Measurements from ENCODE around the gene PARD6G.

The PARD6G gene

DNA sequence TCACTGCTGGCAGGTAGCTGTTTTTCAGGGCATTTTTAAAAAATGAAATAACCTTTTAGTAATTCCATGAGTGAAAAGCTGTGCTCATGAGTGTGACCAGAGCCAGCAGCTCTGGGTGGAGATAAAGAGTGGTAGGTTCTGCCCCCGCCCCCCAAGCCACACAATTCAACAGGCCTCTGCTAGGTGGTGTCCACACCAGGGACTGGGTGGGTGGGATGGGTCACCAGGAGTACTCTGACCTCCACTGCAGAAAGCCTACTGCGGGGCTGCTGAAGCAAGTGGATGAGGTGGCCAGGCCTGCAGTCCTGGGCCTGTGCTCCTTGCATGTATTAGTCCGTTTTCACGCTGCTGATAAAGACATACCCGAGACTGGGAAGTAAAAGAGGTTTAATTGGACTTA lies 15.3 kb downstream of the PARD6G start:
- Histone ChIP-seq H3K36me3 (no peaks in the 10 kb centered on the region), H3K4me3 (no peak overlapping the region), H3K9me3 (no peaks in the 10 kb centered on the region), H3K27ac (no peak overlapping the region), H3K4me1 (no peaks in the 10 kb centered on the region), H3K27me3 (no peaks in the 10 kb centered on the region)
- intact Hi-C loops (cut with DNase I; ENCODE audit: low total_unique reads) = no loop called here
- no peak for DNase-seq
- TF ChIP-seq, protein P1, sequence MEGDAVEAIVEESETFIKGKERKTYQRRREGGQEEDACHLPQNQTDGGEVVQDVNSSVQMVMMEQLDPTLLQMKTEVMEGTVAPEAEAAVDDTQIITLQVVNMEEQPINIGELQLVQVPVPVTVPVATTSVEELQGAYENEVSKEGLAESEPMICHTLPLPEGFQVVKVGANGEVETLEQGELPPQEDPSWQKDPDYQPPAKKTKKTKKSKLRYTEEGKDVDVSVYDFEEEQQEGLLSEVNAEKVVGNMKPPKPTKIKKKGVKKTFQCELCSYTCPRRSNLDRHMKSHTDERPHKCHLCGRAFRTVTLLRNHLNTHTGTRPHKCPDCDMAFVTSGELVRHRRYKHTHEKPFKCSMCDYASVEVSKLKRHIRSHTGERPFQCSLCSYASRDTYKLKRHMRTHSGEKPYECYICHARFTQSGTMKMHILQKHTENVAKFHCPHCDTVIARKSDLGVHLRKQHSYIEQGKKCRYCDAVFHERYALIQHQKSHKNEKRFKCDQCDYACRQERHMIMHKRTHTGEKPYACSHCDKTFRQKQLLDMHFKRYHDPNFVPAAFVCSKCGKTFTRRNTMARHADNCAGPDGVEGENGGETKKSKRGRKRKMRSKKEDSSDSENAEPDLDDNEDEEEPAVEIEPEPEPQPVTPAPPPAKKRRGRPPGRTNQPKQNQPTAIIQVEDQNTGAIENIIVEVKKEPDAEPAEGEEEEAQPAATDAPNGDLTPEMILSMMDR (IDR thresholded peaks at IDR 0.05) = no peak

DNA sequence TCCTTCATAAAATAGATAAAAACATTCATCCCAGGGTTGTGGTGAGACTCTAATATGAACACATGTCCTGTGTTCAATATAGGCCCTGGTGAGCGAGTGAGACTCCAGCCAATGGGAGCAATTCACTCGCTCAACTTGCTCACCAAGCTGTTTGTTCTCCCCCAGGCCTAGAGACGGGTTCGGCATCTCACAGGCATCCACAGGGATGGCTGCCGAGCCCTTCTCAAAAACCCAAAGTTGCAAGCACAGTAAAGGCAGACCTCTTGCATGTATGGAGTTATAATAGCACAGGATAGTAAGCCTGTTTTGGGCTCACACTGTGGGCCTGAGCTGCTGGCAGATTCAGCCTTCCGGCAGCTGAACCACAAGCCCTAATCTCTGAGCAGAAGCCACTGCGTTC lies 15.7 kb downstream of the PARD6G start:
- H3K9me3 ChIP-seq = no peaks in the 10 kb centered on the region
- TF ChIP-seq, protein P1 (IDR thresholded peaks at IDR 0.05) = no peak
- DNase-seq = no peak
- no peaks in the 10 kb centered on the region for H3K27me3 ChIP-seq
- no peaks in the 10 kb centered on the region for H3K36me3 ChIP-seq
- intact Hi-C loops (cut with DNase I; ENCODE audit: low total_unique reads) = no loop called here
- H3K4me3 ChIP-seq = no peak overlapping the region
- H3K4me1 ChIP-seq = no peaks in the 10 kb centered on the region
- H3K27ac ChIP-seq = no peak overlapping the region

DNA sequence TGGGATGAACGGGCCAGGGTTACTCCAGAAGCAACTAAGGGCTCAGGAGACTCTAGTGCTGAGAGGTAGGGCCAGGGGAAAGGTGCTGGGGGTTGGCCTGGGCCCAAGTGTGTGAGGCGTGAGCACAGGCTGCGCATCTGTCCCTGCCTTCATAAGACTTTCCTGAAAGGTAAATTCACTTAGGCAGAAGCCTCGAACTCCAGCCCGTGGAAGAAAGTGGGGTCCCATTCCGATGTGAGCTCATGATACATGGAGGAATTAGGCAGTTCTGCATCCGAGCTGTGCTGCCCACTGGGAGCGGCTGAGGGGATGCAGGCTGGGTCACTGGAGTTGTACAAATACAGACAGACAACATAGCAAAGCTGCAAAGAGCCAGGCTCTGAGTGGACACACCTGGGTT lies 16.2 kb downstream of the PARD6G start:
- intact Hi-C loops (cut with DNase I; ENCODE audit: low total_unique reads) = no loop called here
- Histone ChIP-seq H3K36me3 (no peaks in the 10 kb centered on the region), H3K9me3 (no peaks in the 10 kb centered on the region), H3K4me1 (no peaks in the 10 kb centered on the region), H3K27ac (no peak overlapping the region), H3K27me3 (no peaks in the 10 kb centered on the region), H3K4me3 (no peak overlapping the region)
- no peak for DNase-seq
- TF ChIP-seq, protein P1 (IDR thresholded peaks at IDR 0.05) = no peak

DNA sequence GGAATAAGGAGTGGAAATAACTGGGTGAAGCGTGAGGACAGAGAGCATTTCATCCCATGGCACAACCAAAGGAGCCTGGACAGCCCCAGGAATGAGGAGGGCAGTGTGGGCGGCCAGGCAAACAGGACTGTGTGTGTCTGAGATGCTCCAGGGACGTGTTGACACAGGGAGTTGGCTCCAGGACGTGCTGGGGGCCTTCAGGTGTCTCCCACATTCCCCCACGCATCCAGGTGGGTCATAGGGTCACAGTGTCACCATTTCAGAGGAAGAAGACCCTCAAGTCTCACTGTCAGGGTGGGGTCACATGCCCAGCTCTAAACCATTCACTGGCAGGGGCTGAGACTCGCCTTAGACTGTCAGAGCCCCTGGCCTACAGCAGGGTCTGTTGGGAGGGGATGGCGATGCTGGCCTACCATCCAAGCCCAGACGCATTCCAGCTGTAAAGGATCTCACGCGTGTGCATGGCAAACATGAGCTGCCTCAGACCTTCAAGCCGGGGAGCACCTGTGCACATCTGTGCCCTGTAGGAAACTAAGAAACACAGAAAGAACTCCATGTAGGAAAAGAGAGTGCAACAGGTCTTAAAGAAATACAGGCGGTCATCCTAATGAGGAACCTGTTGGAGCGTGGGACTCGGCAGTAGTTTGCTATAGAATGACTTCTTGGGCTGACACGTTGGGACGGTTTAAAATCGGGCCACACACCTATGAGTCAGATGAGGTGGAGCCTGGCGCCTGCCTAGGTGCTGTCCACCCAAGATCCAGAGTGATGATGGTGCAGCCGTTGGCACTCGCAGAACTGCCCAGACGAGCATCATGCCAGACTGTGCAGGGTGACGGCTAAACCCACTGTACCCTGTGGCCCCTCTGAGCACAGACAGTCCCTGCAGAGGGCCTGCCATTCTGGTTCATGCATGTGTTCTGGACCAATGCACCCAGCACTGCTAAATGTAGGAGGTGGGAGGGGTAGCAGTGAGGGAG lies 17.3 kb downstream of the PARD6G start:
- TF ChIP-seq, protein P1 (IDR thresholded peaks at IDR 0.05) = no peak
- Histone ChIP-seq H3K27ac (no peak overlapping the region), H3K4me3 (no peak overlapping the region), H3K27me3 (no peaks in the 10 kb centered on the region), H3K9me3 (no peaks in the 10 kb centered on the region), H3K36me3 (no peaks in the 10 kb centered on the region), H3K4me1 (no peaks in the 10 kb centered on the region)
- DNase-seq = no peak
- intact Hi-C loops (cut with DNase I; ENCODE audit: low total_unique reads) = no loop called here

DNA sequence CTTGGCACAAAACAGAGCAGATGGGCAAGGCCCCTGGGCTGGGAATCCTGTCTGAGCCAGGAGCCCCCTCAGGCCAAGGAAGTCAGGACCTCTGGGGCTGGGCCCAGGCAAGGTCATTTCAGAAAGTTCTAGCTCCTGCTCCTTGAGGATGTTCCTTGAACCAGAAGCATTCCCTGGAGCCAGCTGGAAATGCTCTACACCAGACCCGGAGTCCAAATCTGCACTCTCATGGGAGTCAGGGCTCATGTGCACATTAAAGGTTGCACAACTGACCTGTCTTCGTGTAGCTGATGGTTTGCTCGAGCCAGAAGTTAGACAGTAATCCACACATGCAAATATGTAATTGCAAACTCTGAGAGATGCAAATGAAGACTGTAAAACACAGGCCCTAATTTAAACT lies 18.0 kb downstream of the PARD6G start:
- intact Hi-C loops (cut with DNase I; ENCODE audit: low total_unique reads) = no loop called here
- TF ChIP-seq, protein P1 (IDR thresholded peaks at IDR 0.05) = no peak
- Histone ChIP-seq H3K27me3 (no peaks in the 10 kb centered on the region), H3K27ac (no peak overlapping the region), H3K9me3 (no peaks in the 10 kb centered on the region), H3K4me3 (no peak overlapping the region), H3K4me1 (no peaks in the 10 kb centered on the region), H3K36me3 (no peaks in the 10 kb centered on the region)
- no peak for DNase-seq

All from tibial artery (tissue), 4 donors.